Spinal cord (tissue), 10 donors: Measurements from ENCODE around the gene POLR3A. TPM values are rescaled to one million over a fixed set of nuclear protein-coding genes. Genes with fewer than 3 reads are reported as not detected.

Experiments used
- DNase-seq, 6 donors: peaks; one replicate each; pipeline versions ENCODE4 v3.0.0 to v3.0.0-alpha.2; 2013 to 2015; ENCODE audit warnings: low spot score in 6 of 6, low read depth in 4 of 6
- H3K27ac ChIP-seq: one replicate; pipeline ENCODE4 v1.5.1; 2013; ENCODE audit warnings: low read depth, low read length, control low read depth
- H3K27me3 ChIP-seq: one replicate; pipeline ENCODE4 v1.6.1; 2013; ENCODE audit warnings: low read length; ENCODE audit not compliant: control insufficient read depth, insufficient read depth
- H3K36me3 ChIP-seq: one replicate; pipeline ENCODE4 v1.6.1; 2013; ENCODE audit warnings: low read length; ENCODE audit not compliant: control insufficient read depth, insufficient read depth
- H3K4me1 ChIP-seq: one replicate; pipeline ENCODE4 v1.6.1; 2013; ENCODE audit warnings: low read length; ENCODE audit not compliant: control insufficient read depth, insufficient read depth
- H3K4me3 ChIP-seq: one replicate; pipeline ENCODE4 v1.5.1; 2013; ENCODE audit warnings: low read depth, low read length, control low read depth
- H3K9me3 ChIP-seq: one replicate; pipeline ENCODE4 v1.6.1; 2013; ENCODE audit warnings: low read length; ENCODE audit not compliant: control insufficient read depth, insufficient read depth
- WGBS: methylation state at CpG from one replicate; pipeline ENCODE4 v1.1.5; 2013; ENCODE audit warnings: missing lambda C conversion rate; ENCODE audit not compliant: insufficient coverage; 5-methylcytosine and 5-hydroxymethylcytosine counted together
- polyA plus RNA-seq, 2 donors: library from polyadenylated mRNA; unstranded; fragments of 120-200 nt; gene quantifications; one replicate each; pipeline ENCODE4 v1.2.1, GENCODE V29; 2013; ENCODE audit not compliant: insufficient read length in 2 of 2
- total RNA-seq, 2 donors: library from RNA; depleted of rRNA in 1 of 2; stranded (reverse); fragments of 120-200 nt in 1 of 2; fragments of >200 nt in 1 of 2; gene quantifications; one replicate each; pipeline versions ENCODE4 v1.2.3 to v1.2.4, GENCODE V29; 2013 to 2014
- donor health status: healthy.

POLR3A gene
- total and polyA plus RNA-seq, 4 donors: 15.3 to 25.8 (median 22.9) TPM

- 98% methylated on average over 6 of the region's 7 CpGs for WGBS
- H3K27ac ChIP-seq: no peak overlapping the region
- peaks cover 25% of the 10 kb centered on the region for H3K4me1 ChIP-seq
These were observed 65.4 kb downstream of the POLR3A start for GRCh38 chr10:77963901-77964300.

GRCh38 chr10:77962350-77963146 is 66.8 kb downstream of the POLR3A start:
- Histone ChIP-seq H3K27ac (no peak overlapping the region), H3K36me3 (no peaks in the 10 kb centered on the region), H3K9me3 (no peaks in the 10 kb centered on the region), H3K4me1 (peaks cover 17% of the 10 kb centered on the region), H3K4me3 (no peak overlapping the region), H3K27me3 (no peaks in the 10 kb centered on the region)
- no peak for DNase-seq
- 62% methylated on average over 4 of the region's 7 CpGs for WGBS

More at GRCh38 chr10:77963901-77964300, 65.4 kb downstream of the POLR3A start:
- no peak overlapping the region for H3K4me3 ChIP-seq
- H3K36me3 ChIP-seq: no peaks in the 10 kb centered on the region
- H3K27me3 ChIP-seq: no peaks in the 10 kb centered on the region
- no peak for DNase-seq
- no peaks in the 10 kb centered on the region for H3K9me3 ChIP-seq

DNA sequence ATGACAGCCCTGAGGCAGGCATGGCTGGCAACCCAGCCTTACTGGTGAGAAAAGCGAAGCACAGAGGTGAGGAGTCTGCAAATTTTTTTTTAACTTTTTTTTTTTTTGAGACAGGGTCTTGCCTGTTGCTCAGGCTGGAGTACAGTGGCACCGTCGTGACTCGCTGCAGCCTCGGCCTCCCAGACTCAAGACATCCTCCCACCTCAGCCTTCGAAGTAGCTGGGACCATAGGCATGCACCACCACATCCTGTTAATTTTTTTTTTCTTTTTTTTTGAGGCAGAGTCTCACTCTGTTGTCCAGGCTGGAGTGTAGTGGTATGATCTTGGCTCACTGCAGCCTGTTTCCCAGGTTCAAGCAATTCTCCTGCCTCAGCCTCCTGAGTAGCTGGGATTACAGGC is 67.6 kb downstream of the POLR3A start:
- 95% methylated on average over 4 of the region's 6 CpGs for WGBS
- no peaks in the 10 kb centered on the region for H3K27me3 ChIP-seq
- no peak overlapping the region for H3K27ac ChIP-seq

DNA sequence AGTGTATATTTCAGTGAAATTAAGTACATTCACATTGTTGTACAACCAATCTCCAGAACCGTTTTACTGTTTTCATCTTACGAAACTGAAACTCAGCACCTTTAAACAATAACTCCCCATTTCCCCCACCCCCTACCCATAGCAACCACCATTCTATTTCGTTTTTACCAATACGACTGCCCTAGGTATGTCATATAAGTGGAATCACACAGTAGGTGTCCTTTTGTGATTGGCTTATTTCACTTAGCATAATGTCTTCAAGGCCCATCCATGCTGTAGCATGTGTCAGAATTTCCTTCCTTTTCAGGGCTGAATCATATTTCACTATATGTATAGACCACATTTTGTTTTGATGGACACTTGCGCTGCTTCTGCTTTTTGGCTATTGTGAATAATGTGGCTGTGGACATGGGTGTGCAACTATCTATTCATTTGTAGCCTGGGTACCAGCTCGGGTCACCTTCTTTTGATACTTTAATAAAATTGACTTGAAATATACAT is 68.4 kb downstream of the POLR3A start:
- H3K4me1 ChIP-seq: peaks cover 11% of the 10 kb centered on the region
- no peaks in the 10 kb centered on the region for H3K36me3 ChIP-seq
- H3K27me3 ChIP-seq: no peaks in the 10 kb centered on the region
- H3K9me3 ChIP-seq: no peaks in the 10 kb centered on the region
- no peak overlapping the region for H3K27ac ChIP-seq
- no CpG with 5 or more reads among the region's 6 CpGs for WGBS
- no peak for DNase-seq
- no peak overlapping the region for H3K4me3 ChIP-seq

More for the DNA sequence above, 67.6 kb downstream of the POLR3A start:
- no peak for DNase-seq
- Histone ChIP-seq H3K9me3 (no peaks in the 10 kb centered on the region), H3K4me3 (no peak overlapping the region), H3K36me3 (no peaks in the 10 kb centered on the region), H3K4me1 (peaks cover 11% of the 10 kb centered on the region)

GRCh38 chr10:77959887-77960455 is 69.3 kb downstream of the POLR3A start:
- Histone ChIP-seq H3K4me1 (peaks cover 11% of the 10 kb centered on the region), H3K27ac (no peak overlapping the region), H3K27me3 (no peaks in the 10 kb centered on the region), H3K36me3 (no peaks in the 10 kb centered on the region), H3K9me3 (no peaks in the 10 kb centered on the region), H3K4me3 (no peak overlapping the region)
- no peak for DNase-seq
- 55% methylated on average over 3 of the region's 8 CpGs for WGBS

DNA sequence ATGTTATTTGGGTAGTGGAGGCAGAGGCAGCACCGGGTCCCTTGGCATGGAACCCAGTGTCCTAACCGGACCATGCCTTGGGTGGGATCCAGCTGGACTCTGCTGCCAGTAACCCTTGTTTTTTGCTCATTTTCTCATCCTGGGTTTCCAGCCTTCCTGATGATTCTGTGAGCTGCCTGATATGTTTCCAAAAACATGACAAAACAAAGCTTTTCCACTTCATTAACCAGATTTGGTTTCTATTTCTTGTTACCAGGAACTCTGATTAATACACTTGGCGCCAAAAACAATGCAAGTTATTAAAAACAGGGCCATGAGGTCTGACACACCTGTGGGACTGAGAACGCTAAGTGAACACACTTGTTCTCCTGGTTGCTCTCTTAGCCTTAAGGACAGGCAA is 69.9 kb downstream of the POLR3A start:
- Histone ChIP-seq H3K9me3 (no peaks in the 10 kb centered on the region), H3K36me3 (no peaks in the 10 kb centered on the region), H3K27me3 (no peaks in the 10 kb centered on the region), H3K4me1 (peaks cover 11% of the 10 kb centered on the region), H3K27ac (no peak overlapping the region), H3K4me3 (no peak overlapping the region)
- WGBS: 44% methylated on average over 4 of the region's 4 CpGs
- peak in 1 of 6 donors; percentile 43 for DNase-seq

DNA sequence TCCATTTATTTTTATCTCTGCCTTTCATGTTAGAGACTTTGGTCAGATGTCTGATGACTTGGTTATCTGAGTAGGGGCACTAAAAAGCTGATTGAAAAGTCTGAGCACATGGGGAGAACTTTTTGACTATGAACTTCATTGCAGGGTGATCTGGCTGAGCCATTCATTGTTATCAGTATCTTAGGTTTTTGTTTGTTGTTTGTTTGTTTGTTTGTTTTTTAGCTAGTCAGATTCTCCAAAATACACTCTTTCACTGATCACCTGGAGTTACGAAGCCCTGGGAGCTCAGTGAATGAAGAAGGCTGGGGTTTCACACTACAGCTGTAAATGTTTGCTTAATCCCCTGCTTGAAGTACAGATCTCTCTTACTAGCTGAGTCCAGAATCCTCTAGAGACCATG is 74.2 kb downstream of the POLR3A start:
- WGBS: no CpG with 5 or more reads among the region's 1 CpG
- H3K27me3 ChIP-seq: no peaks in the 10 kb centered on the region

DNA sequence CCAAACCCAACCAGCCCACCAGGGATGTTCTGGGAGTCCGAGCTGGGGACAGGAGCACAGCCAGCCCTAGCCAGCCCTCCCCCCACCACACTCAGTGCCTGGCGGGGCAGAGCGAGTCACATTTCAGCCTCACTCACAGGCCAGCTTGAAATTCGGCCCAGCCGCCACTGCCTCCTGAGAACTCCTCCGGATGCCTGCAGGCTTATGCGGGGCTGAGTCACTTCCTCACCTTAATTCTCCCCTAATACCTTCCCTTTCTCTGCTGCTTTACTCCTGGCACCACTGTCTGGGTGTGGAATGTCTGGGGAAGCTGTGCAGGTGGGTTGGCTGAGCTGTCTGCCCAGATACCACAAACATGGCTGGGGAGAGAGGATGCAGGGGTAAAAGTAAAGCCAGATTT is 80.1 kb downstream of the POLR3A start:
- Histone ChIP-seq H3K9me3 (no peaks in the 10 kb centered on the region), H3K27ac (no peak overlapping the region), H3K4me1 (no peaks in the 10 kb centered on the region), H3K27me3 (no peaks in the 10 kb centered on the region), H3K4me3 (no peak overlapping the region), H3K36me3 (no peaks in the 10 kb centered on the region)
- 44% methylated on average over 4 of the region's 7 CpGs for WGBS
- no peak for DNase-seq

More for the DNA sequence above, 74.2 kb downstream of the POLR3A start:
- Histone ChIP-seq H3K9me3 (no peaks in the 10 kb centered on the region), H3K4me3 (no peak overlapping the region), H3K27ac (no peak overlapping the region), H3K4me1 (peaks cover 5% of the 10 kb centered on the region), H3K36me3 (no peaks in the 10 kb centered on the region)
- no peak for DNase-seq

DNA sequence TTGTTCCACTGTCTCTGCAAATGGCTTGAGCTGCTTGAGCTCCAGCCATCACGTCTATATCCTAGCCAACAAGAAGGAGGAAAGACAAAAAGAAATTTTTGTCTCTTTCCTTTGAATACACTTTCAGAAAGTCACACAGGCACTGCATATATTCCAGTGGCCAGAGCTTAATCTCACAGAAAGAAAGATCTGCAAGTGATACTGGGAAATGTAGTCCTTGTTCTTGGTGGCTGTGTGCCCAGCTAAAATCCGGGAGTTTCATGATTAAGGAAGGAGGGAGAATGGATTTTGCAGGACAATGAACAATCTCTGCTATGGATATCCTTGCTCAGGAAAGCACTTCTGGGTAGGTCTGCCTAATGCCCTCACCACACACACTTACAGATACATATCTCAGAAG is 83.2 kb downstream of the POLR3A start:
- no peaks in the 10 kb centered on the region for H3K4me1 ChIP-seq
- H3K27me3 ChIP-seq: no peaks in the 10 kb centered on the region
- H3K27ac ChIP-seq: no peak overlapping the region
- H3K9me3 ChIP-seq: no peaks in the 10 kb centered on the region
- no peak overlapping the region for H3K4me3 ChIP-seq
- peak in 1 of 6 donors; percentile 42 for DNase-seq
- H3K36me3 ChIP-seq: no peaks in the 10 kb centered on the region
- WGBS: no CpG with 5 or more reads among the region's 2 CpGs

GRCh38 chr10:77944519-77944918 is 84.8 kb downstream of the POLR3A start:
- no peaks in the 10 kb centered on the region for H3K27me3 ChIP-seq
- no peak overlapping the region for H3K4me3 ChIP-seq
- 25% methylated on average over 1 of the region's 4 CpGs for WGBS
- peaks cover 5% of the 10 kb centered on the region for H3K4me1 ChIP-seq
- no peak for DNase-seq
- no peak overlapping the region for H3K27ac ChIP-seq
- H3K36me3 ChIP-seq: no peaks in the 10 kb centered on the region
- H3K9me3 ChIP-seq: no peaks in the 10 kb centered on the region
